Mesodermal cell (in vitro differentiated cells): Measurements from ENCODE around the gene CERS4.

Experiments used
- H3K27ac ChIP-seq: 2 replicates; pipeline ENCODE4 v1.7.0; 2013; ENCODE audit warnings: mild to moderate bottlenecking, low read depth, low read length, moderate library complexity; ENCODE audit not compliant: severe bottlenecking
- H3K36me3 ChIP-seq: 2 replicates; pipeline ENCODE4 v1.7.1; 2013; ENCODE audit warnings: mild to moderate bottlenecking, low read length, moderate library complexity; ENCODE audit not compliant: control insufficient read depth, insufficient read depth
- H3K4me1 ChIP-seq: one replicate; pipeline ENCODE4 v1.7.1; 2013; ENCODE audit warnings: mild to moderate bottlenecking, low read length; ENCODE audit not compliant: insufficient read depth, control insufficient read depth, poor library complexity, severe bottlenecking
- H3K4me3 ChIP-seq: 2 replicates; pipeline ENCODE4 v1.7.0; 2013; ENCODE audit warnings: low read length, control low read depth, mild to moderate bottlenecking; ENCODE audit not compliant: insufficient read depth, poor library complexity, severe bottlenecking; ENCODE audit errors: extremely low read depth
- H3K9me3 ChIP-seq: 2 replicates; pipeline ENCODE4 v1.7.1; 2013; ENCODE audit warnings: mild to moderate bottlenecking, low read length, moderate library complexity; ENCODE audit not compliant: control insufficient read depth
- WGBS, 2 experiments: methylation state at CpG; one replicate each; pipeline ENCODE4 v1.1.5; 2013; ENCODE audit warnings: missing lambda C conversion rate in 2 of 2; ENCODE audit not compliant: insufficient coverage in 2 of 2; 5-methylcytosine and 5-hydroxymethylcytosine counted together

CERS4 gene

GRCh38 chr19:8308891-8309291 is 99.7 kb downstream of the CERS4 start:
- H3K4me1 ChIP-seq = peaks cover 4% of the 10 kb centered on the region
- peak overlapping the region; percentile 55 for H3K4me3 ChIP-seq
- no peaks in the 10 kb centered on the region for H3K9me3 ChIP-seq
- WGBS, 2 experiments = 75 to 81% methylated on average over 14 to 15 of the region's 17 CpGs
- peaks cover 49% of the 10 kb centered on the region for H3K36me3 ChIP-seq
- H3K27ac ChIP-seq = no peak overlapping the region

DNA sequence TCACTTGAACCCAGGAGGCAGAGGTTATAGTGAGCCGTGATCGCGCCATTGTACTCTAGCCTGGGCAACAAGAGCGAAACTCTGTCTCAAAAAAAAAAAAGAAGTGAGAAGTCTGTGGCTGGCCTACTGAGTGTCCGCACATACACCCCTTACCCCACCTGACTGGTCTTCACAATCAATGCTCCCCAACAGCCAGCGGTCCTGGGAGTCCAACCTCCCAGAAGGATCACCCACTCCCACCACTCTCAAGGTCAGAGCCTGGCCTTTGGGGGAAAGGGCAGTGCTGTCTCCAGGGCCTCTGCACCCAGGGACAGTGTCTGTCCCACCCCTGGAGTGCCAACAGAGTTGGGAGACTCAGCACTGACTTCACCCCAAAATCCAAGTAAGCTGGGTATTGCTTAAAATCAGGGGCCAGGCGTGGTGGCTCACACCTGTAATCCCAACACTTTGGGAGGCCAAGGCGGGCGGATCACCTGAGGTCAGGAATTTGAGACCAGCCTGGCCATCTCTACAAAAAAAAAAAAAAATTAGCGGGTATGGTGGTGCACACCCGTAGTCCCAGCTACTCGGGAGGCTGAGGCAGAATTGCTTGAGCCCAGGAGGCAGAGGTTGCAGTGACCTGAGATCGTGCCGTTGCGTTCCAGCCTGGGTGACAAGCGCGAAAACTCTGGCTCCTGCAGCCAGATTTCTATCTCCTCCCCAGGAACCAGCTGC is 101.3 kb downstream of the CERS4 start:
- 95 to 98% methylated on average over 13 to 16 of the region's 17 CpGs for WGBS, 2 experiments
- H3K36me3 ChIP-seq = peaks cover 63% of the 10 kb centered on the region
- H3K27ac ChIP-seq = no peak overlapping the region
- no peaks in the 10 kb centered on the region for H3K9me3 ChIP-seq
- peaks cover 4% of the 10 kb centered on the region for H3K4me1 ChIP-seq
- H3K4me3 ChIP-seq = no peak overlapping the region

DNA sequence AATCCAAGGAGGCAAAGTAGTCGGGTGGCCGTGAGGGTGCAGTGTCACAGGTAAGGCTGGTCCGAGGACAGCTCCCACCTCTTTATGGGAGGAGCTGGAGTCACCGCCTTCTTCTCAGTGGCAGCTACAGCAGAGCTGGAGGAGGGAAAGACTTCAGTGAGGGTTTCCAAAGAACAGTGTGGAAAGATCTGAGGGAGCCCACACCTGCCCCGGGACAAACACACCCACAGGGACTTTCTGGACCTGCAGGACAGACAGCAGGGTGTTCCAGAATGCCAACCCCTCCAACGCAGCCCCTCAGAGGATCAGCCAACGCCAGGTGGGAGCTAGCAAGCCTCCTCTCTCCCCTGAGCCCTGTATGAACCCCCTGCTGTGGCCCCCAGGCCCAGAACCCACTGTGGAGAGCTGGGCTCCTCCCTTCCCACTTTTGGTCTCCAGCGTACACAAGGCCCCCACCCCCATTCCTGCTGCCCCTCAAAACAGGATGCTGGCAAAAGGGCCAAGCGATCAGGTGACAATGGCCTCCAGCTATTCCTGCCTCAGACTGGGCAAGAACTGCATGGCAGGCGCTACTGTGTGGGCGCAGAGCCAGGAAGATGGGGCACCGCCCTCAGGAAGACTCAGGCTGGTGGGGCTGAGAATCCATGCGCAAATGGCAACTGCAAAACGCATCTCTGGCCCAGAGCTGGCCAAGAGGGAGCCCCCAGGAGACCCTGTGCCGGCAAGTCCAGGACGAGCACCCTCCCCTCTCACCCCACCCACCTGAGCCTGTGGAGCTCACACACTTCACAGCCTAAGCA is 102.5 kb downstream of the CERS4 start:
- H3K4me1 ChIP-seq = peaks cover 3% of the 10 kb centered on the region
- H3K4me3 ChIP-seq = no peak overlapping the region

More for the DNA sequence above, 102.5 kb downstream of the CERS4 start:
- Histone ChIP-seq H3K36me3 (peaks cover 64% of the 10 kb centered on the region), H3K9me3 (no peaks in the 10 kb centered on the region), H3K27ac (no peak overlapping the region)
- WGBS, 2 experiments = 88 to 89% methylated on average over 9 to 11 of the region's 16 CpGs
